Transverse colon (tissue), 4 donors: ENCODE data around the gene STH.

Experiments used
- POLR2A ChIP-seq: fragments of 450-650 bp; IDR thresholded peaks from one replicate; pipeline ENCODE4 v1.6.1; 2016; ENCODE audit warnings: antibody characterized with exemption, mild to moderate bottlenecking, moderate library complexity
- POLR2AphosphoS5 ChIP-seq, 3 donors: sonication (generic); formaldehyde crosslinking; IDR thresholded peaks; one replicate each; pipeline ENCODE4 v1.6.1; 2016; ENCODE audit warnings: antibody characterized with exemption in 3 of 3
- TF ChIP-seq, protein P1 (sequence below), 5 experiments: fragments of 200-600 bp in 3 of 5; fragments of 450-650 bp in 2 of 5; sonication (generic) in 3 of 5; IDR thresholded peaks; 1 replicate in 2 of 5; 2 replicates in 3 of 5; pipeline ENCODE4 v1.5.1; 2016 to 2017; ENCODE audit warnings: antibody characterized with exemption in 5 of 5, inconsistent platforms in 3 of 5, mild to moderate bottlenecking in 2 of 5, moderate library complexity in 1 of 5

DNA sequence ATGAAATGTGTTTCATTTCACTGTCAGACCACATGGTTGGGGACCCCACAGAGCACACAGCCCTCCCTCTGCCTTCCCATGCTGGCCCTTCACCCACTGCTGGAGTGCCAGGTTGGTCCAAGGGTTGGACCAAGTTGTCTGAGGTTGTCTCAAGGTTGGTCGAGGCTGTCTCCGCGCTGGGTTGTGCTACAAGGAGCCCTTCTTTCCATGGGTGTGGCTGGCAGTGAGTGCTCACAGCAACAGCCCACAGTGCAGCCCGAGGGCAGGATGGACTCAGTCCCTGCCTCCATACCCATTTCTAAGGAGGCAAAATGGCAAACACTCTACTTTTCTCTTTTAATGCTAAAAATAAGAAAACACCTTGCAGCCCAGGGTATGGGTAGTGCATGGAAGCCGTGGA, 35.8 kb upstream of the STH start:
- TF ChIP-seq POLR2AphosphoS5 (IDR thresholded peaks at IDR 0.05): no peak
- TF ChIP-seq, protein P1, sequence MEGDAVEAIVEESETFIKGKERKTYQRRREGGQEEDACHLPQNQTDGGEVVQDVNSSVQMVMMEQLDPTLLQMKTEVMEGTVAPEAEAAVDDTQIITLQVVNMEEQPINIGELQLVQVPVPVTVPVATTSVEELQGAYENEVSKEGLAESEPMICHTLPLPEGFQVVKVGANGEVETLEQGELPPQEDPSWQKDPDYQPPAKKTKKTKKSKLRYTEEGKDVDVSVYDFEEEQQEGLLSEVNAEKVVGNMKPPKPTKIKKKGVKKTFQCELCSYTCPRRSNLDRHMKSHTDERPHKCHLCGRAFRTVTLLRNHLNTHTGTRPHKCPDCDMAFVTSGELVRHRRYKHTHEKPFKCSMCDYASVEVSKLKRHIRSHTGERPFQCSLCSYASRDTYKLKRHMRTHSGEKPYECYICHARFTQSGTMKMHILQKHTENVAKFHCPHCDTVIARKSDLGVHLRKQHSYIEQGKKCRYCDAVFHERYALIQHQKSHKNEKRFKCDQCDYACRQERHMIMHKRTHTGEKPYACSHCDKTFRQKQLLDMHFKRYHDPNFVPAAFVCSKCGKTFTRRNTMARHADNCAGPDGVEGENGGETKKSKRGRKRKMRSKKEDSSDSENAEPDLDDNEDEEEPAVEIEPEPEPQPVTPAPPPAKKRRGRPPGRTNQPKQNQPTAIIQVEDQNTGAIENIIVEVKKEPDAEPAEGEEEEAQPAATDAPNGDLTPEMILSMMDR (IDR thresholded peaks at IDR 0.05): no peak
- no peak for TF ChIP-seq POLR2A
